H9 (cell line): Measurements from ENCODE around the gene FAM9C. TPM values are rescaled to one million over a fixed set of nuclear protein-coding genes. Genes with fewer than 3 reads are reported as not detected.

ENCODE experiments used
- DNase-seq: peaks from one replicate; pipeline ENCODE4 v3.0.0-alpha.2; 2017
- H2AFZ ChIP-seq: one replicate; pipeline ENCODE4 v1.6.1; 2013; ENCODE audit warnings: mild to moderate bottlenecking, low read length, control low read depth, moderate library complexity
- H2AK5ac ChIP-seq: 2 replicates; pipeline ENCODE4 v1.6.1; 2013; ENCODE audit warnings: low read length, control low read depth, mixed read lengths; ENCODE audit not compliant: insufficient read length
- H2BK120ac ChIP-seq: one replicate; pipeline ENCODE4 v1.6.1; 2013; ENCODE audit warnings: low read depth, mild to moderate bottlenecking, low read length, control low read depth, inconsistent platforms; ENCODE audit not compliant: poor library complexity, severe bottlenecking
- H2BK12ac ChIP-seq: 2 replicates; pipeline ENCODE4 v1.6.1; 2013; ENCODE audit warnings: low read length, control low read depth, mixed read lengths, low read depth; ENCODE audit not compliant: insufficient read length
- H2BK15ac ChIP-seq: 2 replicates; pipeline ENCODE4 v1.6.1; 2013; ENCODE audit warnings: low read depth, low read length, control low read depth
- H2BK20ac ChIP-seq: one replicate; pipeline ENCODE4 v1.6.1; 2013; ENCODE audit warnings: low read depth, mild to moderate bottlenecking, low read length, control low read depth, inconsistent platforms; ENCODE audit not compliant: poor library complexity, severe bottlenecking
- H2BK5ac ChIP-seq: 2 replicates; pipeline ENCODE4 v1.6.1; 2013; ENCODE audit warnings: low read length, control low read depth, mixed read lengths; ENCODE audit not compliant: insufficient read length
- H3K14ac ChIP-seq: 2 replicates; pipeline ENCODE4 v1.6.1; 2013; ENCODE audit warnings: low read length, control low read depth; ENCODE audit not compliant: insufficient read depth
- H3K18ac ChIP-seq: 2 replicates; pipeline ENCODE4 v1.6.1; 2013; ENCODE audit warnings: low read depth, mild to moderate bottlenecking, mixed read lengths, low read length, control low read depth; ENCODE audit not compliant: insufficient read length
- H3K23ac ChIP-seq: 2 replicates; pipeline ENCODE4 v1.6.1; 2013; ENCODE audit warnings: low read length, control low read depth, mixed read lengths, low read depth; ENCODE audit not compliant: insufficient read length
- H3K23me2 ChIP-seq: 2 replicates; pipeline ENCODE4 v1.6.1; 2013; ENCODE audit warnings: low read depth, mild to moderate bottlenecking, mixed read lengths, low read length, control low read depth; ENCODE audit not compliant: insufficient read length, poor library complexity, severe bottlenecking
- H3K27ac ChIP-seq: 2 replicates; pipeline ENCODE4 v1.5.1; 2013; ENCODE audit warnings: low read length, control low read depth, mixed read lengths, low read depth; ENCODE audit not compliant: insufficient read length
- H3K27me3 ChIP-seq: 2 replicates; pipeline ENCODE4 v1.6.1; 2013; ENCODE audit warnings: low read length, control low read depth, inconsistent platforms; ENCODE audit not compliant: insufficient read depth
- H3K4ac ChIP-seq: 2 replicates; pipeline ENCODE4 v1.6.1; 2013; ENCODE audit warnings: low read depth, mild to moderate bottlenecking, control low read depth, inconsistent platforms, low read length, moderate library complexity
- H3K4me1 ChIP-seq: 2 replicates; pipeline ENCODE4 v1.6.1; 2013; ENCODE audit warnings: low read length, control low read depth, inconsistent platforms; ENCODE audit not compliant: insufficient read depth
- H3K4me2 ChIP-seq: 2 replicates; pipeline ENCODE4 v1.6.1; 2013; ENCODE audit warnings: low read length, control low read depth, mixed read lengths; ENCODE audit not compliant: insufficient read length, insufficient read depth
- H3K56ac ChIP-seq: 2 replicates; pipeline ENCODE4 v1.6.1; 2013; ENCODE audit warnings: low read depth, mild to moderate bottlenecking, mixed read lengths, low read length, control low read depth; ENCODE audit not compliant: insufficient read length
- H3K79me1 ChIP-seq: 2 replicates; pipeline ENCODE4 v1.6.1; 2013; ENCODE audit warnings: low read depth, mild to moderate bottlenecking, moderate library complexity, low read length, control low read depth, inconsistent platforms; ENCODE audit not compliant: insufficient read depth, poor library complexity, severe bottlenecking
- H3K79me2 ChIP-seq: 2 replicates; pipeline ENCODE4 v1.6.1; 2013; ENCODE audit warnings: low read length, control low read depth, inconsistent platforms; ENCODE audit not compliant: insufficient read depth
- H3K9ac ChIP-seq: 2 replicates; pipeline ENCODE4 v1.6.1; 2013; ENCODE audit warnings: low read length, control low read depth, mixed read lengths; ENCODE audit not compliant: insufficient read length; ENCODE audit errors: extremely low read depth
- H3K9me3 ChIP-seq: one replicate; pipeline ENCODE4 v1.6.1; 2013; ENCODE audit warnings: low read depth, low read length, inconsistent platforms; ENCODE audit not compliant: control insufficient read depth
- H3T11ph ChIP-seq: one replicate; pipeline ENCODE4 v1.6.1; 2013; ENCODE audit warnings: mild to moderate bottlenecking, low read length, control low read depth, inconsistent platforms
- H4K20me1 ChIP-seq: one replicate; pipeline ENCODE4 v1.6.1; 2013; ENCODE audit not compliant: control insufficient read depth, insufficient read length, insufficient read depth
- H4K5ac ChIP-seq: 2 replicates; pipeline ENCODE4 v1.6.1; 2013; ENCODE audit warnings: low read depth, mild to moderate bottlenecking, mixed read lengths, low read length, control low read depth; ENCODE audit not compliant: insufficient read length
- H4K8ac ChIP-seq: replicated peaks from 2 replicates; pipeline ENCODE4 v1.6.1; 2013; ENCODE audit warnings: low read length, control low read depth, mixed read lengths, low read depth; ENCODE audit not compliant: insufficient read length
- H4K91ac ChIP-seq: 2 replicates; pipeline ENCODE4 v1.6.1; 2013; ENCODE audit warnings: low read depth, mild to moderate bottlenecking, moderate library complexity, mixed read lengths, low read length, control low read depth; ENCODE audit not compliant: insufficient read length
- H3K27ac Mint-ChIP-seq, 3 experiments: 2 replicates in 2 of 3; 3 replicates in 1 of 3; pipeline ENCODE4 v1.8.0; 2020 to 2021; ENCODE audit warnings: mixed read lengths in 3 of 3, mild to moderate bottlenecking in 1 of 3, moderate library complexity in 1 of 3
- H3K27me3 Mint-ChIP-seq: 2 replicates; pipeline ENCODE4 v1.8.0; 2021; ENCODE audit warnings: low read depth, mild to moderate bottlenecking, moderate library complexity, mixed read lengths
- H3K36me3 Mint-ChIP-seq, 3 experiments: 2 replicates in 2 of 3; 3 replicates in 1 of 3; pipeline ENCODE4 v1.8.0; 2020 to 2021; ENCODE audit warnings: low read depth in 3 of 3, mixed read lengths in 3 of 3; ENCODE audit not compliant: insufficient read depth in 1 of 3
- H3K4me1 Mint-ChIP-seq, 2 experiments: 2 replicates each; pipeline ENCODE4 v1.8.0; 2020; ENCODE audit warnings: mixed read lengths in 2 of 2
- H3K4me3 Mint-ChIP-seq, 2 experiments: 2 replicates in 1 of 2; 3 replicates in 1 of 2; pipeline ENCODE4 v1.8.0; 2020 to 2021; ENCODE audit warnings: mild to moderate bottlenecking in 2 of 2, mixed read lengths in 2 of 2, moderate library complexity in 1 of 2
- H3K9me3 Mint-ChIP-seq, 2 experiments: 2 replicates in 1 of 2; 3 replicates in 1 of 2; pipeline ENCODE4 v1.8.0; 2020; ENCODE audit warnings: mild to moderate bottlenecking in 2 of 2, mixed read lengths in 2 of 2, moderate library complexity in 1 of 2
- WGBS: extraction: QIAGEN DNeasy Blood & Tissue Kit; methylation state at CpG from one replicate; pipeline ENCODE4 v1.1.7; 2013; ENCODE audit warnings: missing lambda C conversion rate, low lambda C conversion rate, mixed read lengths; ENCODE audit not compliant: insufficient read length; ENCODE audit errors: extremely low coverage; 5-methylcytosine and 5-hydroxymethylcytosine counted together
- total RNA-seq: library from RNA; stranded (reverse); gene quantifications from 2 replicates; pipeline ENCODE4 v1.2.1, GENCODE V29; 2021
- TF ChIP-seq, protein P1 (sequence below): fragments of 200-600 bp; sonication (generic); conservative IDR thresholded peaks from 3 replicates; pipeline ENCODE4 v1.8.0; 2021; ENCODE audit warnings: antibody characterized with exemption, mild to moderate bottlenecking

Gene FAM9C
- total RNA-seq, 1 experiment from 2014 or later: not detected

DNA sequence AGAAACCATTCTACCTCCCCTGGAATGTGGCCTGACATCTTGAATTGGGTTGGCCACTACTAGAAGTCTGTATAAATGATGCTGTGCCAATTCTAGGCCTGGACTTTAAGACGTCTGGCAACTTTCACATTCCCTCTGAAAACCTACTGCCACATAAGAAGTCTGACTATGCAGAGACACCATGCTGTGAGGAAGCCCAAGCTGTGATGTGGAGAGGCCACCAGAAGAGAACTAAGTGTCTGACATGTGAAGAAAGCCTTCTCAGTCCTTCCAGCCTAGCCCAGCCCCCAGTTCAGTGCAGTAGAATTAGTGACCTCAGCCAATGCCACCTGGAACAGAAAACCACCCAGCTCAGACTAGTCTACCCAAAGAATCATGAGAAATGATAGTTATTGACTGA lies 24.2 kb upstream of the FAM9C start:
- WGBS: no CpG with 5 or more reads among the region's 1 CpG

More for the DNA sequence above, 24.2 kb upstream of the FAM9C start:
- Mint-ChIP-seq H3K27me3 (no peaks in the 10 kb centered on the region; the same call in none of the 2 replicates), H3K36me3 (peaks cover 9 to 20% (median 15%) of the 10 kb centered on the region in 3 experiments), H3K4me3 (no peak overlapping the region), H3K27ac (no peak overlapping the region), H3K9me3 (peaks cover 70 to 73% of the 10 kb centered on the region in 2 experiments), H3K4me1 (no peaks in the 10 kb centered on the region)
- Histone ChIP-seq H2BK5ac (no peak overlapping the region), H3K14ac (no peak overlapping the region), H3K9me3 (peaks cover 7% of the 10 kb centered on the region), H2BK20ac (no peak overlapping the region), H3K9ac (no peak overlapping the region), H3K23me2 (no peaks in the 10 kb centered on the region), H2BK12ac (no peak overlapping the region), H3K4ac (no peak overlapping the region), H3K56ac (no peak overlapping the region), H3K23ac (no peak overlapping the region), H2BK15ac (no peak overlapping the region), H3K27me3 (no peaks in the 10 kb centered on the region), H3K4me2 (no peak overlapping the region), H4K20me1 (no peaks in the 10 kb centered on the region), H3K79me1 (no peaks in the 10 kb centered on the region), H4K91ac (no peak overlapping the region), H3K18ac (no peak overlapping the region), H2BK120ac (no peak overlapping the region), H4K5ac (no peak overlapping the region), H4K8ac (no peak overlapping the region), H2AK5ac (no peak overlapping the region), H2AFZ (no peak overlapping the region), H3K27ac (no peak overlapping the region), H3T11ph (no peak overlapping the region), H3K4me1 (no peaks in the 10 kb centered on the region), H3K79me2 (no peaks in the 10 kb centered on the region)
- DNase-seq: no peak
- TF ChIP-seq, protein P1, sequence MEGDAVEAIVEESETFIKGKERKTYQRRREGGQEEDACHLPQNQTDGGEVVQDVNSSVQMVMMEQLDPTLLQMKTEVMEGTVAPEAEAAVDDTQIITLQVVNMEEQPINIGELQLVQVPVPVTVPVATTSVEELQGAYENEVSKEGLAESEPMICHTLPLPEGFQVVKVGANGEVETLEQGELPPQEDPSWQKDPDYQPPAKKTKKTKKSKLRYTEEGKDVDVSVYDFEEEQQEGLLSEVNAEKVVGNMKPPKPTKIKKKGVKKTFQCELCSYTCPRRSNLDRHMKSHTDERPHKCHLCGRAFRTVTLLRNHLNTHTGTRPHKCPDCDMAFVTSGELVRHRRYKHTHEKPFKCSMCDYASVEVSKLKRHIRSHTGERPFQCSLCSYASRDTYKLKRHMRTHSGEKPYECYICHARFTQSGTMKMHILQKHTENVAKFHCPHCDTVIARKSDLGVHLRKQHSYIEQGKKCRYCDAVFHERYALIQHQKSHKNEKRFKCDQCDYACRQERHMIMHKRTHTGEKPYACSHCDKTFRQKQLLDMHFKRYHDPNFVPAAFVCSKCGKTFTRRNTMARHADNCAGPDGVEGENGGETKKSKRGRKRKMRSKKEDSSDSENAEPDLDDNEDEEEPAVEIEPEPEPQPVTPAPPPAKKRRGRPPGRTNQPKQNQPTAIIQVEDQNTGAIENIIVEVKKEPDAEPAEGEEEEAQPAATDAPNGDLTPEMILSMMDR: no peak
